GM13976 (cell line): ENCODE measurements around the gene MLLT6.
A peak's percentile ranks its signal among the peaks of the same experiment; 100 is the strongest.

Source experiments
- DNase-seq: peaks from one replicate; pipeline ENCODE4 v3.0.0; 2012; ENCODE audit warnings: low spot score
- CTCF ChIP-seq: IDR thresholded peaks from 2 replicates; pipeline ENCODE4 v1.5.1; 2012; ENCODE audit warnings: borderline replicate concordance, mild to moderate bottlenecking; ENCODE audit not compliant: insufficient read depth; ENCODE audit errors: extremely low read depth, missing control alignments, control extremely low read depth
- in situ Hi-C: fragments of 300-500 bp; cut with MboI; formaldehyde crosslinking; loops from one replicate; pipeline ENCODE4 v1.12.0; 2022; ENCODE audit warnings: low sequenced_read_pairs, mixed read lengths, inconsistent platforms; ENCODE audit not compliant: unreplicated experiment

Gene MLLT6

GRCh38 chr17:38660097-38661025 lies 44.7 kb upstream of the MLLT6 start:
- in situ Hi-C loops, result loop anchor here (10.0 kb wide), 2 partner anchors 76 to 156 kb away; no protein-coding TSS in a partner anchor
- peak; percentile 17 for DNase-seq
- TF ChIP-seq CTCF, result no peak

- TF ChIP-seq CTCF, result peak; percentile 86
- peak; percentile 83 for DNase-seq
- in situ Hi-C loops, result loop anchor here (10.0 kb wide), 2 partner anchors 78 to 158 kb away; no protein-coding TSS in a partner anchor
Measured at GRCh38 chr17:38663125-38663751, 41.8 kb upstream of the MLLT6 start.

GRCh38 chr17:38663964-38664644 lies 41.0 kb upstream of the MLLT6 start:
- no peak for DNase-seq
- in situ Hi-C loops, result loop anchor here (10.0 kb wide), 2 partner anchors 79 to 159 kb away; no protein-coding TSS in a partner anchor

GRCh38 chr17:38667099-38667786 lies 37.8 kb upstream of the MLLT6 start:
- in situ Hi-C loops, result loop anchor here (10.0 kb wide), 2 partner anchors 82 to 162 kb away; no protein-coding TSS in a partner anchor
- peak; percentile 99 for TF ChIP-seq CTCF
- peak; percentile 83 for DNase-seq

More at GRCh38 chr17:38663964-38664644, 41.0 kb upstream of the MLLT6 start:
- no peak for TF ChIP-seq CTCF

- no peak for DNase-seq
- no peak for TF ChIP-seq CTCF
- in situ Hi-C loops, result loop anchor here (10.0 kb wide), 2 partner anchors 83 to 163 kb away; no protein-coding TSS in a partner anchor
Measured at GRCh38 chr17:38667787-38668122, 37.3 kb upstream of the MLLT6 start.

GRCh38 chr17:38669520-38669919 lies 35.6 kb upstream of the MLLT6 start:
- in situ Hi-C loops, result loop anchor here (10.0 kb wide), 2 partner anchors 85 to 165 kb away; no protein-coding TSS in a partner anchor
- no peak for TF ChIP-seq CTCF
- no peak for DNase-seq
